Peyer's patch (tissue), 4 donors: ENCODE data around the gene DNM3.
A peak's percentile ranks its signal among the peaks of the same experiment; 100 is the strongest.

Experiments used
- CTCF ChIP-seq, 6 experiments: fragments of 450-650 bp in 4 of 6; fragments of 200-600 bp in 2 of 6; sonication (generic) in 1 of 6; IDR thresholded peaks; one replicate each; pipeline ENCODE4 v1.5.1; 2017 to 2019; ENCODE audit warnings: antibody characterized with exemption in 6 of 6, mild to moderate bottlenecking in 3 of 6, moderate library complexity in 1 of 6
- POLR2A ChIP-seq, 2 donors: fragments of 450-650 bp; IDR thresholded peaks; one replicate each; pipeline ENCODE4 v1.5.1; 2017; ENCODE audit warnings: antibody characterized with exemption in 2 of 2, mild to moderate bottlenecking in 2 of 2, moderate library complexity in 2 of 2

DNA sequence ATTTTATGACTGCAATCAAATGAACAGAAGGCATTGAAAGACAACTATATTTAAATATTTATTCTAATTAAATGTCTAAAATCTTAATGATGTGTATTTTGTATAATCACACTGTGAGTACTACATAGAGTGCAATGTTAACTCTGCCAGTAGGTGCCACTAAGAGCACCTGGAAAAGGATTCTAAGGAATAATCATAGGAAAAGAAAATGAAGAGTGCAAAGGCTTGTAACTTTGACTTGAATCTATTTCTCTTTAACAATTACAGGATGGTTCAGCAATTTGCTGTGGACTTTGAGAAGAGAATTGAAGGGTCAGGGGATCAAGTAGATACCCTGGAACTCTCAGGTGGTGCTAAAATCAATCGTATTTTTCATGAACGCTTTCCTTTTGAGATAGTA lies 200.4 kb downstream of the DNM3 start:
- TF ChIP-seq CTCF (IDR thresholded peaks at IDR 0.05): peak in 3 of 6 experiments; percentile 45 to 61 (median 53)
- TF ChIP-seq POLR2A (IDR thresholded peaks at IDR 0.05): no peak
